Common myeloid progenitor, CD34-positive (primary cell): ENCODE data around the gene S100A7.
A peak's percentile ranks its signal among the peaks of the same experiment; 100 is the strongest.

Source experiments
- CTCF ChIA-PET: fragments of 350-600 bp; sonication (Branson Sonifier 250); formaldehyde crosslinking; loops from one replicate; lab custom pipeline; 2021; ENCODE audit warnings: antibody characterized with exemption; lab: Charles Lee
- POLR2A ChIA-PET: fragments of 350-600 bp; sonication (Branson Sonifier 250); formaldehyde crosslinking; loops from one replicate; lab custom pipeline; 2021; ENCODE audit warnings: antibody characterized with exemption; lab: Charles Lee
- DNase-seq, 3 donors: peaks; one replicate each; pipeline versions ENCODE4 v3.0.0 to v3.0.0-alpha.2; 2013
- H3K27ac ChIP-seq, 2 experiments: 1 replicate in 1 of 2; 2 replicates in 1 of 2; pipeline ENCODE4 v1.7.0; 2013; ENCODE audit warnings: inconsistent platforms in 2 of 2, low read length in 2 of 2, mild to moderate bottlenecking in 2 of 2, low read depth in 1 of 2, moderate library complexity in 1 of 2; ENCODE audit not compliant: severe bottlenecking in 2 of 2, insufficient read depth in 1 of 2, poor library complexity in 1 of 2
- H3K27me3 ChIP-seq, 5 experiments: replicated peaks in 2 of 5; 1 replicate in 3 of 5; 2 replicates in 2 of 5; pipeline versions ENCODE4 v1.6.1 to v1.7.0; 2013; ENCODE audit warnings: low read length in 4 of 5, mild to moderate bottlenecking in 2 of 5, moderate library complexity in 2 of 5, inconsistent platforms in 1 of 5; ENCODE audit not compliant: insufficient read depth in 5 of 5, control insufficient read depth in 4 of 5
- H3K36me3 ChIP-seq, 4 experiments: 1 replicate in 2 of 4; 2 replicates in 2 of 4; pipeline versions ENCODE4 v1.6.1 to v1.7.0; 2013; ENCODE audit warnings: low read length in 3 of 4, control low read depth in 1 of 4, mild to moderate bottlenecking in 1 of 4; ENCODE audit not compliant: control insufficient read depth in 4 of 4, insufficient read depth in 4 of 4
- H3K4me1 ChIP-seq, 4 experiments: 1 replicate in 3 of 4; 2 replicates in 1 of 4; pipeline versions ENCODE4 v1.6.1 to v1.7.1; 2013; ENCODE audit warnings: low read length in 3 of 4, mild to moderate bottlenecking in 3 of 4, control low read depth in 1 of 4, inconsistent platforms in 1 of 4, moderate library complexity in 1 of 4; ENCODE audit not compliant: control insufficient read depth in 4 of 4, insufficient read depth in 4 of 4; ENCODE audit errors: control extremely low read depth in 1 of 4
- H3K4me3 ChIP-seq, 7 experiments: 1 replicate in 4 of 7; 2 replicates in 3 of 7; pipeline versions ENCODE4 v1.5.1 to v1.7.0; 2013; ENCODE audit warnings: mild to moderate bottlenecking in 7 of 7, low read length in 6 of 7, moderate library complexity in 6 of 7, inconsistent platforms in 2 of 7, low read depth in 2 of 7, control low read depth in 1 of 7; ENCODE audit not compliant: insufficient read depth in 4 of 7, control insufficient read depth in 1 of 7; ENCODE audit errors: extremely low read depth in 1 of 7
- H3K9me3 ChIP-seq, 5 experiments: 1 replicate in 4 of 5; 2 replicates in 1 of 5; pipeline versions ENCODE4 v1.6.1 to v1.7.1; 2013; ENCODE audit warnings: low read length in 4 of 5, mild to moderate bottlenecking in 2 of 5, inconsistent platforms in 1 of 5, low read depth in 1 of 5, moderate library complexity in 1 of 5; ENCODE audit not compliant: control insufficient read depth in 4 of 5, insufficient read depth in 2 of 5; ENCODE audit errors: control extremely low read depth in 1 of 5
- WGBS: methylation state at CpG from one replicate; pipeline ENCODE4 v1.1.5; 2013; ENCODE audit not compliant: insufficient coverage; 5-methylcytosine and 5-hydroxymethylcytosine counted together

Gene S100A7

GRCh38 chr1:153505576-153505975 lies 45.1 kb upstream of the S100A7 start:
- Histone ChIP-seq H3K4me1 (no peaks in the 10 kb centered on the region), H3K9me3 (no peaks in the 10 kb centered on the region), H3K36me3 (no peaks in the 10 kb centered on the region), H3K27ac (no peak overlapping the region), H3K4me3 (no peak overlapping the region), H3K27me3 (no peaks in the 10 kb centered on the region)
- no peak for DNase-seq
- CTCF ChIA-PET = interaction anchor here (1.5 to 2.6 kb wide), 2 partner anchors 10 to 67 kb away, joined by 7 to 13 read pairs; no protein-coding TSS in a partner anchor
- WGBS = no CpG with 5 or more reads among the region's 1 CpG
- POLR2A ChIA-PET = no interaction called here

GRCh38 chr1:153503766-153504165 lies 43.3 kb upstream of the S100A7 start:
- CTCF ChIA-PET = interaction anchor here (0.8 to 2.4 kb wide), 3 partner anchors 9 to 64 kb away, joined by 3 to 7 read pairs (median 6); no protein-coding TSS in a partner anchor
- Histone ChIP-seq H3K27ac (no peak overlapping the region), H3K27me3 (no peaks in the 10 kb centered on the region), H3K4me3 (no peak overlapping the region), H3K4me1 (peaks cover 0 to 4% (median 2%) of the 10 kb centered on the region in 4 experiments), H3K36me3 (no peaks in the 10 kb centered on the region), H3K9me3 (no peaks in the 10 kb centered on the region)
- no CpG with 5 or more reads among the region's 3 CpGs for WGBS
- DNase-seq = no peak
- POLR2A ChIA-PET = no interaction called here

DNA sequence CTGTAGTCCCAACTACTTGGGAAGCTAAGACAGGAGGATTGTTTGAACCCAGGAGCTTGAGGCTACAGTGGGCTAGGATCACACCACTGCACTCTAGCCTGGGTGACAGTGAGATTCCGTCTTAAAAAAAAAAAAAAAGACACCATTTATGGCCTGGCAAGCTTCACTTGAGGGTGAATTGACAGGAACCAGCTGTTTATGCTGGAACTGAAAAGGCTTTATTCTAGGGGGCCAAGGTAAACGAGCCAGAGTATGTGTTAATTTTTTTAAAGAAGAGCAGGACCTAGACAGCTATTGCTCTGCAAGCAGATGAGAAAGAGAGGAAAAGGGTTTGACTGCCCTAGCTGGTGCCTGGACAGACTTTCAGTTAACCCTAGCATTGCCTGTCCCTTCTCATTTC lies 38.3 kb upstream of the S100A7 start:
- WGBS = 0% methylated on average over 2 of the region's 2 CpGs
- Histone ChIP-seq H3K27ac (no peak overlapping the region), H3K36me3 (no peaks in the 10 kb centered on the region), H3K4me3 (no peak overlapping the region), H3K9me3 (no peaks in the 10 kb centered on the region), H3K4me1 (peaks cover 0 to 4% (median 2%) of the 10 kb centered on the region in 4 experiments), H3K27me3 (no peaks in the 10 kb centered on the region)
- peak in 2 of 3 donors; percentile 64 to 77 for DNase-seq
- ChIA-PET POLR2A (interaction anchor here (0.7 kb wide), 1 partner anchor 244 kb away, joined by 3 read pairs; no protein-coding TSS in a partner anchor), CTCF (interaction anchor here (1.8 to 12.8 kb wide), 5 partner anchors 11 to 147 kb away, joined by 5 to 199 read pairs (median 6); partner anchors contain the start of gene PGLYRP4)

DNA sequence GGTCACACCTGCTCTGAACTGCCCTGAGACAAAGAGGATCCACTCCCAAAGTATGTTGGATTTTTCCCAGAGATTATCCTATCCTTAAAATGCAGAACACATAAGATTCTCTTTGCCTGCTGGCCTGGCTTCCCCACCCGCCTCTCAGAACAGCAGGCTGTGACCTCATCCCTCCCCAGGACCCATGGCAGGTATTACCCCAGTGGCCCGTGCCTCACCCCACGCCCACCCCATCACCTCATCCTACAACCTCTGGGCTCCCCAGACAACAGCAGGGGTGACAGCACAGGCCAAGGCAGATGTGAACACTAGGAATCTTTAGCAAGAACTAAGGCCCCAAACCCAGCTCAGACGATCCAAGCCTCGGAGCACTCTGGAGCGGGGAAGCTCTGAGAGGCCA lies 35.1 kb upstream of the S100A7 start:
- no peaks in the 10 kb centered on the region for H3K36me3 ChIP-seq
- no peaks in the 10 kb centered on the region for H3K9me3 ChIP-seq
- peaks cover 0 to 16% (median 9%) of the 10 kb centered on the region in 4 experiments for H3K4me1 ChIP-seq
- H3K27me3 ChIP-seq = peaks cover 0 to 2% (median 1%) of the 10 kb centered on the region in 5 experiments
- no peak for DNase-seq
- ChIA-PET CTCF (interaction anchor here (1.2 to 12.8 kb wide), 21 partner anchors 8 to 256 kb away, joined by 3 to 199 read pairs (median 6); partner anchors contain the start of genes PGLYRP4 and S100A9), POLR2A (interaction anchor here (0.6 kb wide), 1 partner anchor 86 kb away, joined by 3 read pairs; no protein-coding TSS in a partner anchor)
- H3K27ac ChIP-seq = no peak overlapping the region
- no peak overlapping the region for H3K4me3 ChIP-seq
- WGBS = 69% methylated on average over 3 of the region's 6 CpGs

DNA sequence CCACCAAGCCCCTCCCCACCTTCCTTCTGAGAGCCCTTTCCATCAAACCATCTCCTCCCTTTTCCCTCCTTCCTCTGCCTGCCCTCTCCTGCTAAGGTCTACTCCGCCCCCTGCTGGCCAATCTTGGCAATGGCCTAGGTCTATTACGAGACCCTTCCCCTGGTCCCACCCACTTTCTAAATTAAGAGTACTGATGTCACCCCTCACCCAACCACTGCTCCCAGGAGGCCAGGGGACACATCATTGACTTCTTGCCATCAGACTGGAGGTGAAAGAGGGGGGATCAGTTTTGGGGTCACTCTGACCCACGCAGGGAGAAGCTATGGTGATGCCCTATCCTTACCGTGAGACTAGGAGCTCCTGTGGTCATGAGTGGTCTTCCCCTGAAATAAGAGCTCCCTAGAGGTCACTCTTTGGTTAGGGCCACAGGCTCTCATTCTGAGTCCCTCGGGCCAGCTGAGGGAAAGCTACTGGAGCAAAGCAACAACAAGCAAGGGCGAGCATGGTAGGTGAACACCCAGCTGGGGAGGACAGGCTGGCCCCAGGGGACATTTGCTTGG lies 34.6 kb upstream of the S100A7 start:
- peaks cover 0 to 4% (median 1%) of the 10 kb centered on the region in 5 experiments for H3K27me3 ChIP-seq
- POLR2A ChIA-PET = interaction anchor here (0.6 to 0.9 kb wide), 2 partner anchors 86 to 142 kb away, joined by 3 read pairs; no protein-coding TSS in a partner anchor
- DNase-seq = peak; percentile 70 to 82 (median 73)

GRCh38 chr1:153493343-153493960 lies 33.0 kb upstream of the S100A7 start:
- ChIA-PET CTCF (interaction anchor here (0.7 to 12.8 kb wide), 8 partner anchors 8 to 141 kb away, joined by 3 to 199 read pairs (median 9); partner anchors contain the start of genes PGLYRP4 and S100A9), POLR2A (no interaction called here)
- Histone ChIP-seq H3K4me3 (no peak overlapping the region), H3K27ac (no peak overlapping the region), H3K27me3 (peaks cover 0 to 4% (median 1%) of the 10 kb centered on the region in 5 experiments), H3K36me3 (no peaks in the 10 kb centered on the region), H3K4me1 (peaks cover 0 to 18% (median 11%) of the 10 kb centered on the region in 4 experiments), H3K9me3 (no peaks in the 10 kb centered on the region)
- no peak for DNase-seq
- WGBS = 85% methylated on average over 6 of the region's 6 CpGs

More for the DNA sequence above, 34.6 kb upstream of the S100A7 start:
- H3K36me3 ChIP-seq = no peaks in the 10 kb centered on the region
- H3K27ac ChIP-seq = no peak overlapping the region
- WGBS = 77% methylated on average over 4 of the region's 6 CpGs
- CTCF ChIA-PET = interaction anchor here (0.7 to 12.8 kb wide), 22 partner anchors 9 to 256 kb away, joined by 3 to 199 read pairs (median 5); partner anchors contain the start of genes PGLYRP4 and S100A9
- no peak overlapping the region for H3K4me3 ChIP-seq
- peaks cover 0 to 19% (median 14%) of the 10 kb centered on the region in 4 experiments for H3K4me1 ChIP-seq
- H3K9me3 ChIP-seq = no peaks in the 10 kb centered on the region
